ENCODE results near the gene SLC38A3. TPM values are rescaled to one million over a fixed set of nuclear protein-coding genes. Genes with fewer than 3 reads are reported as not detected.

Gene SLC38A3
- 0.05 to 0.32 TPM (median 0.10 TPM) in 3 of 5 replicates, not detected in the others for total RNA-seq (2022; extraction: Qiagen RNA extraction; ENCODE audit: low read depth)

GRCh38 chr3:50204804-50205412 is at the start of gene SLC38A3:
Gene SLC38A3 (plus strand): TSS chr3:50205271. CDS start chr3:50214200, 8,929 bp downstream.

DNA sequence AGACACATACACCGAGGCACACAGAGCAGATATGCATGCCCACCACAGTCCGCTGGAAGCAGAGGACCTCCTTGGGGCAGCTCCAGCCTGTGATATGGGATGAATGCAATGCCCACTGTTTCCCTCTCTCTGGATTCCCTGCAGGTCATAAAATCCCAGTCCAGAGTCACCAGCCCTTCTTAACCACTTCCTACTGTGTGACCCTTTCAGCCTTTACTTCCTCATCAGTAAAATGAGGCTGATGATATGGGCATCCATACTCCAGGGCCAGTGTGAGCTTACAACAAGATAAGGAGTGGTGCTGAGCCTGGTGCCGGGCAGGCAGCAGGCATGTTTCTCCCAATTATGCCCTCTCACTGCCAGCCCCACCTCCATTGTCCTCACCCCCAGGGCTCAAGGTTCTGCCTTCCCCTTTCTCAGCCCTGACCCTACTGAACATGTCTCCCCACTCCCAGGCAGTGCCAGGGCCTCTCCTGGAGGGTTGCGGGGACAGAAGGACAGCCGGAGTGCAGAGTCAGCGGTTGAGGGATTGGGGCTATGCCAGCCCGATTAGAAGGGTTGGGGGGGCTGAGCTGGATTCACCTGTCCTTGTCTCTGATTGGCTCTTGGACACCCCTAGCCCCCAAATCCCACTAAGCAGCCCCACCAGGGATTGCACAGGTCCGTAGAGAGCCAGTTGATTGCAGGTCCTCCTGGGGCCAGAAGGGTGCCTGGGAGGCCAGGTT is 14.0 kb upstream of the SLC38A3 start, which contains the start of gene GNAT1:
TSS of gene GNAT1 (plus strand) at position 675 of the 725 bp plus-strand sequence. CDS start 116 bp downstream, outside the sequence.

DNA sequence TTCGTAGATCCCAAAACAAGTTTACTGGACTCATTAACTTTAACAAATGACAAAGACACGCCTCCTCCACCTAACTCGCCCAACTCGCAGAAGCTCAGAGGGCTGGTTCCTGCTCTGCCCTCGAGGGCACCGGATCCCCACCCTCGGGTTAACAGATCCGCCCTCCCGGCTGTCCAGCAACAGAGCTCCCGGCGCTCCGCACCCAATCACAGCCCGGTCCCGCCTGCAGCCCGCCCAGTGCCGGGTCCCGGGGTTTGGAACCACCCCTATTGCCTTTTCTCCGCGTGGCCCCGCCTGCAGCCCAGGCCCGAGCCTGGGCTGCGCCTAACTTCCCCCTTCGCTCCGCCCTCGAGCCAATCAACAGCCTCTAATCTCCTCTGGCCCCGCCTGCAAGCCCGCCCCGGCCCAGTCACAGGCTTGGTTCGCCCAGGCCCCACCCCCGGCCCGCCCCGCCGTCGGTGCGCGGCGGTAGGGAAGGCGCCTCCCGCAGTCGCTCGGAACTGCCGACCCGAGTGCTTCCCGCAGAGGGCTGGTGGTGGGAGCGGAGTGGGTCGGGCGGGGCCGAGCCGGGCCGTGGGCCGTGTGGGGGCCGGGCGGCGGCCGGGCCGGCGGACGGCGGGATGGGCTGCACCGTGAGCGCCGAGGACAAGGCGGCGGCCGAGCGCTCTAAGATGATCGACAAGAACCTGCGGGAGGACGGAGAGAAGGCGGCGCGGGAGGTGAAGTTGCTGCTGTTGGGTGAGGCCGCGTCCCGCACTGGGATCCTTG is 30.8 kb downstream of the SLC38A3 start, which contains the start of gene GNAI2:
TSS of gene GNAI2 (plus strand) at position 489 of the 768 bp plus-strand sequence. CDS start at position 621, 132 bp downstream.

DNA sequence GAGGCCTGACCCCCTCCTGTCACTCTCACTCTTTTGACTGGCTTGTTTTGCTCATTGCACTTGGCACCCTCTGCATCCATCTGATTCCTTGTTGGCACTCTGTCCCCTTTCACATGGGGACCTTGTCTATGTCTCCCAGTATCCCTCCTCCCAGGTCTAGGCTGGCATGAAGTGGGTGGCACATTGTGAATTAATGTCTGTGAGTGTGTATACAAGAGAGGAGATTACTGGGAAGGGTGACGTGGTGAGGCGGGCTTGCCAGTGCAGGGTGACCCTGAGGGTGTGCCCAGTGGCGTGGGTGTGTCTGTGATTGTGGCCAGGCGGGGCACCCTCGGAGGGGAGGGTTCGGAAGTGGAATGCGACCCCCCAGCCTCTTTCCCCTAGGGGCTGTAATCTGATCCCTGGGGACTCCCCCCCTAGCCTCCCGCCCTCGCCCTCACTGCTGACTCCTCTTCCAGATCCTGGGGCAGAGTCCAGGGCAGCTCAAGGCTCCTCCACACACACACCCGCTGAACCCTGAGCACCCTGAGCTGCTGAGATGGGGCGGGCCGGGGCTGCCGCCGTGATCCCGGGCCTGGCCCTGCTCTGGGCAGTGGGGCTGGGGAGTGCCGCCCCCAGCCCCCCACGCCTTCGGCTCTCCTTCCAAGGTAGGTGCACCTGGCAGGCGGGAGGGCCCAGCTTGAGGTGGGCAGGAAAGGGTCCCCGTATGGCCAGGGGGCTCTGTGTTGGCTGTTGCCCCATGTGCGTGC is 63.8 kb downstream of the SLC38A3 start, which contains the start of gene SEMA3B:
TSS of gene SEMA3B (plus strand) at position 445 of the 749 bp plus-strand sequence. CDS start at position 539, 94 bp downstream.

Other genes with a start within 250 kb of the SLC38A3 start
- gene RBM5, start 116.4 kb upstream of the SLC38A3 start, total RNA-seq (2022; extraction: Qiagen RNA extraction; ENCODE audit: low read depth): 29.4 to 36.2 TPM (median 32.1 TPM) in 5 replicates
- 6.6 to 12.1 TPM (median 10.9 TPM) in 5 replicates for gene SEMA3F, start 49.9 kb upstream of the SLC38A3 start, total RNA-seq (2022; extraction: Qiagen RNA extraction; ENCODE audit: low read depth)
- not detected in 5 replicates for gene GNAT1, start 13.7 kb upstream of the SLC38A3 start, total RNA-seq (2022; extraction: Qiagen RNA extraction; ENCODE audit: low read depth)
- 31.9 to 44.2 TPM (median 43.1 TPM) in 5 replicates for gene GNAI2, start 30.9 kb downstream of the SLC38A3 start, total RNA-seq (2022; extraction: Qiagen RNA extraction; ENCODE audit: low read depth)
- gene SEMA3B, start 63.9 kb downstream of the SLC38A3 start, total RNA-seq (2022; extraction: Qiagen RNA extraction; ENCODE audit: low read depth): 5.2 to 10.2 TPM (median 6.5 TPM) in 5 replicates
- gene LSMEM2, start 73.8 kb downstream of the SLC38A3 start, total RNA-seq (2022; extraction: Qiagen RNA extraction; ENCODE audit: low read depth): 0.13 TPM in 1 of 5 replicates, not detected in the others
- gene IFRD2, start 87.2 kb downstream of the SLC38A3 start, total RNA-seq (2022; extraction: Qiagen RNA extraction; ENCODE audit: low read depth): 73.1 to 92.6 TPM (median 90.1 TPM) in 5 replicates
- gene HYAL3, start 94.1 kb downstream of the SLC38A3 start, total RNA-seq (2022; extraction: Qiagen RNA extraction; ENCODE audit: low read depth): 5.4 to 9.6 TPM (median 7.6 TPM) in 5 replicates
- gene NAA80, start 94.1 kb downstream of the SLC38A3 start, total RNA-seq (2022; extraction: Qiagen RNA extraction; ENCODE audit: low read depth): 3.4 to 6.7 TPM (median 5.9 TPM) in 5 replicates
- 0.27 to 0.50 TPM (median 0.45 TPM) in 5 replicates for gene HYAL1, start 98.3 kb downstream of the SLC38A3 start, total RNA-seq (2022; extraction: Qiagen RNA extraction; ENCODE audit: low read depth)
- 18.0 to 26.2 TPM (median 24.2 TPM) in 5 replicates for gene HYAL2, start 117.5 kb downstream of the SLC38A3 start, total RNA-seq (2022; extraction: Qiagen RNA extraction; ENCODE audit: low read depth)
- gene TUSC2, start 123.0 kb downstream of the SLC38A3 start, total RNA-seq (2022; extraction: Qiagen RNA extraction; ENCODE audit: low read depth): 23.2 to 42.9 TPM (median 38.6 TPM) in 5 replicates
- 15.6 to 21.0 TPM (median 20.4 TPM) in 5 replicates for gene RASSF1, start 135.6 kb downstream of the SLC38A3 start, total RNA-seq (2022; extraction: Qiagen RNA extraction; ENCODE audit: low read depth)
- gene ZMYND10, start 140.5 kb downstream of the SLC38A3 start, total RNA-seq (2022; extraction: Qiagen RNA extraction; ENCODE audit: low read depth): 0.87 to 1.4 TPM (median 1.1 TPM) in 5 replicates
- gene NPRL2, start 145.5 kb downstream of the SLC38A3 start, total RNA-seq (2022; extraction: Qiagen RNA extraction; ENCODE audit: low read depth): 10.9 to 13.8 TPM (median 11.9 TPM) in 5 replicates
- gene CYB561D2, start 145.6 kb downstream of the SLC38A3 start, total RNA-seq (2022; extraction: Qiagen RNA extraction; ENCODE audit: low read depth): 14.3 to 23.8 TPM (median 20.5 TPM) in 5 replicates
- gene TMEM115, start 154.2 kb downstream of the SLC38A3 start, total RNA-seq (2022; extraction: Qiagen RNA extraction; ENCODE audit: low read depth): 34.2 to 49.4 TPM (median 44.2 TPM) in 5 replicates

Data from A549 treated with RU486 at 1 μM for 4 hours (cell line).